Neural cell (in vitro differentiated cells): ENCODE data around the gene WARS2. TPM values are rescaled to one million over a fixed set of nuclear protein-coding genes. Genes with fewer than 3 reads are reported as not detected.

Experiments used
- H2AFZ ChIP-seq: fragments of 200-600, 300-800 bp; sonication (generic), shearing (Covaris generic); 2 replicates; pipeline ENCODE4 v1.6.0; 2014; ENCODE audit warnings: low read depth, mild to moderate bottlenecking, antibody characterized with exemption, low read length, moderate library complexity
- H3F3A ChIP-seq: fragments of 200-600 bp; shearing (Covaris generic); 2 replicates; pipeline ENCODE4 v1.6.1; 2016; ENCODE audit warnings: mild to moderate bottlenecking, moderate library complexity, mixed read lengths, antibody characterized with exemption, low read length; ENCODE audit not compliant: insufficient read depth, poor library complexity, severe bottlenecking
- H3K27ac ChIP-seq: fragments of 200-600, 300-800 bp; sonication (generic), shearing (Covaris generic); 2 replicates; pipeline ENCODE4 v1.5.1; 2014; ENCODE audit warnings: mild to moderate bottlenecking, low read length, moderate library complexity
- H3K27me3 ChIP-seq: fragments of 300-800, 200-600 bp; sonication (generic), shearing (Covaris generic); 2 replicates; pipeline ENCODE4 v1.6.0; 2014; ENCODE audit warnings: mild to moderate bottlenecking, low read depth, low read length, moderate library complexity; ENCODE audit not compliant: insufficient read depth
- H3K36me3 ChIP-seq: fragments of 300-800, 200-600 bp; sonication (generic), shearing (Covaris generic); 2 replicates; pipeline ENCODE4 v1.5.1; 2014; ENCODE audit warnings: mild to moderate bottlenecking, antibody characterized with exemption, low read length, moderate library complexity; ENCODE audit not compliant: insufficient read depth
- H3K4me2 ChIP-seq: fragments of 300-800, 200-600 bp; sonication (generic), shearing (Covaris generic); 2 replicates; pipeline ENCODE4 v1.6.0; 2014; ENCODE audit warnings: mild to moderate bottlenecking, low read length
- H3K4me3 ChIP-seq: fragments of 300-800, 200-600 bp; sonication (generic), shearing (Covaris generic); 2 replicates; pipeline ENCODE4 v1.5.1; 2014; ENCODE audit warnings: mild to moderate bottlenecking, low read length, moderate library complexity
- H3K79me2 ChIP-seq: fragments of 200-600 bp; shearing (Covaris generic); replicated peaks from 2 replicates; pipeline ENCODE4 v1.6.0; 2014; ENCODE audit warnings: mild to moderate bottlenecking, low read length, moderate library complexity; ENCODE audit not compliant: insufficient read depth
- H3K9ac ChIP-seq: fragments of 300-800, 200-600 bp; sonication (generic), shearing (Covaris generic); 2 replicates; pipeline ENCODE4 v1.6.1; 2016; ENCODE audit warnings: mild to moderate bottlenecking, low read length, mixed read lengths
- H3K9me2 ChIP-seq: fragments of 200-600 bp; shearing (Covaris generic); 2 replicates; pipeline ENCODE4 v1.6.1; 2016; ENCODE audit warnings: mild to moderate bottlenecking, low read length, mixed read lengths; ENCODE audit not compliant: insufficient read depth
- H3K9me3 ChIP-seq: fragments of 200-600, 300-800 bp; sonication (generic), shearing (Covaris generic); 2 replicates; pipeline ENCODE4 v1.6.1; 2016; ENCODE audit warnings: mild to moderate bottlenecking, mixed run types, low read length, moderate library complexity, mixed read lengths
- H4K20me1 ChIP-seq: fragments of 200-600 bp; shearing (Covaris generic); 2 replicates; pipeline ENCODE4 v1.6.1; 2016; ENCODE audit warnings: mild to moderate bottlenecking, mixed run types; ENCODE audit not compliant: insufficient read depth
- EZH2 ChIP-seq: fragments of 200-600, 300-800 bp; shearing (Covaris generic), sonication (generic); IDR thresholded peaks from 2 replicates; pipeline ENCODE4 v1.6.1; 2014; ENCODE audit warnings: antibody characterized with exemption, low read length, borderline replicate concordance, mild to moderate bottlenecking; ENCODE audit not compliant: insufficient read depth, poor library complexity, severe bottlenecking
- POLR2AphosphoS5 ChIP-seq: IDR thresholded peaks from 2 replicates; pipeline ENCODE4 v1.6.1; 2012
- RAD21 ChIP-seq: fragments of 450-650 bp; conservative IDR thresholded peaks from 2 replicates; pipeline ENCODE4 v1.6.1; 2014; ENCODE audit warnings: antibody characterized with exemption, mild to moderate bottlenecking, moderate library complexity
- TAF1 ChIP-seq: IDR thresholded peaks from 2 replicates; pipeline ENCODE4 v1.6.1; 2012; ENCODE audit warnings: low read depth
- polyA plus RNA-seq: library from polyadenylated mRNA; depleted of rRNA; stranded (reverse); fragments of >200 nt; gene quantifications from 2 replicates; pipeline ENCODE4 v1.2.3, GENCODE V29; 2014
- TF ChIP-seq, protein P1 (sequence below): IDR thresholded peaks from 2 replicates; pipeline ENCODE4 v1.6.1; 2012; ENCODE audit warnings: borderline replicate concordance
- TF ChIP-seq, protein P2 (sequence below): fragments of 450-650 bp; IDR thresholded peaks from 2 replicates; pipeline ENCODE4 v1.5.1; 2014; ENCODE audit warnings: antibody characterized with exemption, mild to moderate bottlenecking, moderate library complexity; ENCODE audit not compliant: poor library complexity, severe bottlenecking

WARS2 gene
- polyA plus RNA-seq, 1 donor from 2014 or later, result 4.7 TPM

DNA sequence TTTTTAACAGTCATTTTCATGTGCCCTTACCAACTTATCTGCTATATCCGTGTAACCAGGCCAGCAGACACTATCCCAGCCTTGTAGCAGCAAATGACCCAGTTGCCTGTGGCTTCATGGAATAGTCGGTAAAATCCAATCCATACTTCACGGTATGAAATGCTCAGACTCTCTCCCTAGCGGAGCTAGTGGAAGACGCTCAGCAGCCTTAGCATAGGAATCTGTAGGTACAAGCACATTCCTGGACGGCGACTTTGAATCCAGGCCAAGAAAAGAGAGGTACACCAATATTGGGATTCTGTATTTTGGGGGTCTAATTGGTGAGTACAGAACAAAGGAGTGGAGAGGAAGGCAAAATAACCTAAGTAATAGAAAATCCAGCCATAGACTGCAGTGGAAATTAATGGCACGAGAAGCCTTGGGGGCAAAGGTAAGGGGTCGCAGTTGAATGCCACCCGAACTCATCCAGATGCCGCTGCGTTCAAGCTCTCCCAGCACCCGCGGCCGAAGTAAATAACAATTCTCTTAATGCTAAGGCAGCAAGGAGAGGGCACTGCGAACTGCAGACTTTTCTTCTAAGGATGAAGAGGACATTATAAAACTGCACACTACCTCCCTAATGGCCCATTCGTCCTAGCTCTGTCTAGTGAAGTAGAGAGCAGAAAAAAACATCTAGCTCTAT lies 134.6 kb downstream of the WARS2 start:
- H3F3A ChIP-seq, result no peaks in the 10 kb centered on the region
- no peak overlapping the region for H2AFZ ChIP-seq
- H3K4me3 ChIP-seq, result peak overlapping the region; percentile 56
- H3K9me3 ChIP-seq, result peaks cover 7% of the 10 kb centered on the region
- H3K27ac ChIP-seq, result no peak overlapping the region
- H3K9ac ChIP-seq, result no peak overlapping the region
- H3K27me3 ChIP-seq, result peaks cover 97% of the 10 kb centered on the region
- TF ChIP-seq EZH2 (peak; percentile 36), POLR2AphosphoS5 (no peak)
- TF ChIP-seq, protein P1, sequence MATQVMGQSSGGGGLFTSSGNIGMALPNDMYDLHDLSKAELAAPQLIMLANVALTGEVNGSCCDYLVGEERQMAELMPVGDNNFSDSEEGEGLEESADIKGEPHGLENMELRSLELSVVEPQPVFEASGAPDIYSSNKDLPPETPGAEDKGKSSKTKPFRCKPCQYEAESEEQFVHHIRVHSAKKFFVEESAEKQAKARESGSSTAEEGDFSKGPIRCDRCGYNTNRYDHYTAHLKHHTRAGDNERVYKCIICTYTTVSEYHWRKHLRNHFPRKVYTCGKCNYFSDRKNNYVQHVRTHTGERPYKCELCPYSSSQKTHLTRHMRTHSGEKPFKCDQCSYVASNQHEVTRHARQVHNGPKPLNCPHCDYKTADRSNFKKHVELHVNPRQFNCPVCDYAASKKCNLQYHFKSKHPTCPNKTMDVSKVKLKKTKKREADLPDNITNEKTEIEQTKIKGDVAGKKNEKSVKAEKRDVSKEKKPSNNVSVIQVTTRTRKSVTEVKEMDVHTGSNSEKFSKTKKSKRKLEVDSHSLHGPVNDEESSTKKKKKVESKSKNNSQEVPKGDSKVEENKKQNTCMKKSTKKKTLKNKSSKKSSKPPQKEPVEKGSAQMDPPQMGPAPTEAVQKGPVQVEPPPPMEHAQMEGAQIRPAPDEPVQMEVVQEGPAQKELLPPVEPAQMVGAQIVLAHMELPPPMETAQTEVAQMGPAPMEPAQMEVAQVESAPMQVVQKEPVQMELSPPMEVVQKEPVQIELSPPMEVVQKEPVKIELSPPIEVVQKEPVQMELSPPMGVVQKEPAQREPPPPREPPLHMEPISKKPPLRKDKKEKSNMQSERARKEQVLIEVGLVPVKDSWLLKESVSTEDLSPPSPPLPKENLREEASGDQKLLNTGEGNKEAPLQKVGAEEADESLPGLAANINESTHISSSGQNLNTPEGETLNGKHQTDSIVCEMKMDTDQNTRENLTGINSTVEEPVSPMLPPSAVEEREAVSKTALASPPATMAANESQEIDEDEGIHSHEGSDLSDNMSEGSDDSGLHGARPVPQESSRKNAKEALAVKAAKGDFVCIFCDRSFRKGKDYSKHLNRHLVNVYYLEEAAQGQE, result no peak
- TF ChIP-seq, protein P2, sequence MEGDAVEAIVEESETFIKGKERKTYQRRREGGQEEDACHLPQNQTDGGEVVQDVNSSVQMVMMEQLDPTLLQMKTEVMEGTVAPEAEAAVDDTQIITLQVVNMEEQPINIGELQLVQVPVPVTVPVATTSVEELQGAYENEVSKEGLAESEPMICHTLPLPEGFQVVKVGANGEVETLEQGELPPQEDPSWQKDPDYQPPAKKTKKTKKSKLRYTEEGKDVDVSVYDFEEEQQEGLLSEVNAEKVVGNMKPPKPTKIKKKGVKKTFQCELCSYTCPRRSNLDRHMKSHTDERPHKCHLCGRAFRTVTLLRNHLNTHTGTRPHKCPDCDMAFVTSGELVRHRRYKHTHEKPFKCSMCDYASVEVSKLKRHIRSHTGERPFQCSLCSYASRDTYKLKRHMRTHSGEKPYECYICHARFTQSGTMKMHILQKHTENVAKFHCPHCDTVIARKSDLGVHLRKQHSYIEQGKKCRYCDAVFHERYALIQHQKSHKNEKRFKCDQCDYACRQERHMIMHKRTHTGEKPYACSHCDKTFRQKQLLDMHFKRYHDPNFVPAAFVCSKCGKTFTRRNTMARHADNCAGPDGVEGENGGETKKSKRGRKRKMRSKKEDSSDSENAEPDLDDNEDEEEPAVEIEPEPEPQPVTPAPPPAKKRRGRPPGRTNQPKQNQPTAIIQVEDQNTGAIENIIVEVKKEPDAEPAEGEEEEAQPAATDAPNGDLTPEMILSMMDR, result no peak
- no peaks in the 10 kb centered on the region for H4K20me1 ChIP-seq
- no peaks in the 10 kb centered on the region for H3K36me3 ChIP-seq
- no peaks in the 10 kb centered on the region for H3K79me2 ChIP-seq
- H3K4me2 ChIP-seq, result no peak overlapping the region
- H3K9me2 ChIP-seq, result no peaks in the 10 kb centered on the region

DNA sequence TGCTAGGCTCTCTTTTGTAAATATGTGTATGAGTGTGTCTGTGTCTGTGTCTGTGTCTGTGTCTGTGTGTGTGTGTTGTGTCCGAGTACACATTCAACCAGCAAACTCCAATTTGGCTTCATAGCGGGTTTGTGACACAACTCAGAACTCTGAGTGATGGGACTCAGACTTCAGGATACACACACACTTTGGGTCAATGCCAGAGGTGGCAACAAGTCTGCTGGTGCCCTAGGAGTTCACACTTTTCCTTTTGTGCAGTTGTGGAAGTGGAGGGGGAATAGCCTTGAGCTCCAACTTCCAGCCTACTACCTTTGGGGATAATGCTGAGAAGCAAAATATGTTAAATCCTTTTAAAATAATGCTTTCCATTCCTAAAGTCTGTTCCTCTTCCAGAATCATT lies 135.7 kb downstream of the WARS2 start:
- H3K27me3 ChIP-seq, result peaks cover 100% of the 10 kb centered on the region
- H3K36me3 ChIP-seq, result no peaks in the 10 kb centered on the region
- no peaks in the 10 kb centered on the region for H3F3A ChIP-seq
- H3K9me2 ChIP-seq, result no peaks in the 10 kb centered on the region
- H3K4me3 ChIP-seq, result no peak overlapping the region
- H4K20me1 ChIP-seq, result no peaks in the 10 kb centered on the region
- H2AFZ ChIP-seq, result no peak overlapping the region
- no peak overlapping the region for H3K4me2 ChIP-seq
- TF ChIP-seq EZH2 (no peak), TAF1 (no peak), RAD21 (no peak)
- TF ChIP-seq, protein P2, result no peak
- TF ChIP-seq, protein P1, result no peak
- H3K27ac ChIP-seq, result no peak overlapping the region
- peaks cover 7% of the 10 kb centered on the region for H3K9me3 ChIP-seq
- H3K79me2 ChIP-seq, result no peaks in the 10 kb centered on the region
- H3K9ac ChIP-seq, result no peak overlapping the region
